T-helper 2 cell treated with Interferon-gamma antibody and Interleukin-4, amounts not matched to agents 100 ng/mL and 5 ng/mL, for 36 hours (primary cell): Measurements from ENCODE around the gene CAPN13. TPM values are rescaled to one million over a fixed set of nuclear protein-coding genes. Genes with fewer than 3 reads are reported as not detected.

Source experiments
- intact Hi-C: fragments of 100-400 bp; cut with micrococcal nuclease; formaldehyde crosslinking; loops from one replicate; pipeline ENCODE4 v1.15.1; 2023
- total RNA-seq: library from RNA; stranded (reverse); gene quantifications from 2 replicates; pipeline ENCODE4 v1.2.3, GENCODE V29; 2022

Gene CAPN13
- total RNA-seq, 1 donor from 2014 or later: not detected

GRCh38 chr2:30764021-30764800 lies 43.0 kb downstream of the CAPN13 start:
- intact Hi-C loops: no loop called here

GRCh38 chr2:30763151-30763660 lies 44.0 kb downstream of the CAPN13 start:
- intact Hi-C loops: no loop called here

DNA sequence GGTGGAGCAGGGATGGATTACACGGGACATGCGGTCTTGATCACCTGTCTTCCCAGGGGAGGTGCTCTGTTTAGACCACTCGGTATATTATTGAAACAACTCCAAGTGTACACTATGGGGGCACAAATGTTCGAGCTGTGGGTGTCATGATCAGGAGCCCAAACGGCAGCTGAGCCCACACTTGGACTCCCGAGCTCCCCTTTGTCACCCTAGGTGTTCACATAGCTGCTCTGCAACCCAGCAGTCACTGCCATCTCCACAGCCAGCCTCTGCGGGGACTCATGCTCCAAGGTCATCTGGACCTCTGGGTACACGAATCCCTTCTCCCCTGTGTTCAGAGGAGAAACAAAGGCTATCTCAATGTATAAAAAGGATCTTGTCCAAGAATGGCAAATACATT lies 46.0 kb downstream of the CAPN13 start:
- intact Hi-C loops: no loop called here

GRCh38 chr2:30759481-30759880 lies 47.8 kb downstream of the CAPN13 start:
- intact Hi-C loops: no loop called here

DNA sequence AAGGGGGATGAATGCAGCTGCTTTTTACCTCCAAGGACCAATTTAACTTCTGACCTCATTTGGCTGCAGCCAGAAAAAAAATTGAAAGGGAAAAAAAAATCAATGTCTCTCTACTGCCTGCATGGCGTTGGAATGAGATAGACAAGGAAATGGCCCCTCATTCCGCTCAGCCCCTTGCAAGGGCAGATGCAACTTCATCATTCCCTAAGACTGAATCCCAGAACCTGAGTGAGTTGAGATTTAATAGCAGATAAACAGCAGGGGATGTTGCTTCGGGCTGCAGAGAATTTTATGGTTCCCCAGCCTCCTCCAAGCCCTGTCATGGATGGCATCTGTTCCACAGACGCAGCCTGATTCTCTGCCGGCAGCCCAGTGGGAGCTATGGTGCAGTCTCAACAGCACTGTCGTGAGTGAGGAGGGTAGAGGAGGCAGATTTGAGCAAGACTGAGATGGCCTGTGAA lies 49.0 kb downstream of the CAPN13 start:
- intact Hi-C loops: no loop called here

DNA sequence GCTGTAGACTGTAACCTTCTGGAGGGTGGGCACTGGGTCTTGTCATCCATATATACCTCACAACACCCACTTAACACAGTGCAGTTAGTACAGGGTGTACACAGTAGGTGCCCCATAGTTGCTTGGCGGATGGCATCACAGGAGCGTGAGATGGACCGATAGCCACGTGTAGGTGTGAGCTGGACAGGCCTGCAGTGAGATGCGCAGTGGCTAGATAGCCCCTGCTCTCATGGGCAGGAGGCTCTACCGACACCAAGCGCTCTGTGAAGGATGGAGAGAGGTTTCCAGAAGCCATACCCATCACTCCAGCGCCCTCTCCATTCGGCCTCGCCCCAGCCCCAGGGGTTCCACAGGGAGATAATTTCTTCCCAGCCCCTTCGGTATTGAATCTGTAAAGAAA lies 49.5 kb downstream of the CAPN13 start:
- intact Hi-C loops: no loop called here

DNA sequence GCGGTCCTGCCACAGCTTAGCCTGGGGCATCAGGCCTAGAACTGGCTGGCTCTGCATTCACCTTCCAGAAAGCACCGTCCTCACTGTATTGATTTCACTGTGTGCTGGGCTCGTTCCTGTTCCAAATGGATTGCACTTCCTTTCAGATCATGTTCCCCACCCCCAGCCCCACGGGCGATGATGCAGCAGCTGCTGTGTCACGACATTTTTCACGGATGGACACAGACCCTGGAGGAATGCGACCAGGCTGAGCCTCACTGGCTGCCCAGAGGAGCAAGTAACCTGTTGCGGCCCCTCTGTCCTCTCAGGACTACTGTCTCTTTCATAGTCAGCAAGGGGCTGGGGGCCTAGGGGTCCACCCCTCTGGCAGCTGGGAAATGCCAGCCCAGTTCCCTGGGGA lies 50.3 kb downstream of the CAPN13 start:
- intact Hi-C loops: no loop called here

GRCh38 chr2:30756051-30756719 lies 51.1 kb downstream of the CAPN13 start:
- intact Hi-C loops: no loop called here

- intact Hi-C loops: no loop called here
These were observed 53.6 kb downstream of the CAPN13 start for GRCh38 chr2:30753630-30754029.

DNA sequence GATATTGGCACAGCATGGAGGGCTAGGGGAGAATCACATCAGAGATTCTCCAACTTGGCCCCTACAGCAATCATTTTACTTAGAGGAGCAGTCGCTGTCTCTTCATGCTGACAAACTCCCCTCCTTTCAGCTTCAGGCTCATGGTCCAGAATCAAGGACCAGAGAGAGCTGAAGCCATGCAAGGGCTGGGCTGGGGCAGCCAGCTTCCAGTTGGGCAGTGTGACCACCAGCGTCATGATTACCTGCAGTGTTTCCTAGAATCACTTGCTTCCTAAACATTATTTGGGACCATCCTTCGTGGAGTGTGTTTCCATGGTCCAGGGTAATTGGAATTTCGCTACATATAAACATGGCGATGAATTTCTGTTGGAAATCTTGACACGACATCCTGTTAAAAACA lies 54.4 kb downstream of the CAPN13 start:
- intact Hi-C loops: no loop called here

GRCh38 chr2:30747206-30747605 lies 60.0 kb downstream of the CAPN13 start:
- intact Hi-C loops: no loop called here

DNA sequence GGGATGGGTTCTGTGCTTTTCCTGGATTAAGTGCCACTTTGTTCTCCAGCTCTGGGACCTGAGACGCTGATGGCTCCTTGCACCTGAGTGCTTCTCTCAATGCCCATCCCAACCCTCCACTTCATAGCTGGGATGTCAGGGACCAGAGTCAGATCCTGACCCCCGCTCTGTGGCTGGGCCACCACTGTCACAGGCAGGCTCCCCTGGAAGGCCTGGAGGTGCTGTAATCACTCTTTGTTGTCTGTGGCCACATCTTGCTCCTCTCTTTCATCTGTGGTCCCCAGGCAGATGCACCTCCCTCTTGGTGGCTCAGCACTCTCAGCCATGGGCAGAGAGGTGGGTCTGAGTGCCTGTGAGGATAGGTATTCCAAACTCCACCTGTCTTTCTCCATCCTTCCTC lies 62.4 kb downstream of the CAPN13 start:
- intact Hi-C loops: no loop called here

DNA sequence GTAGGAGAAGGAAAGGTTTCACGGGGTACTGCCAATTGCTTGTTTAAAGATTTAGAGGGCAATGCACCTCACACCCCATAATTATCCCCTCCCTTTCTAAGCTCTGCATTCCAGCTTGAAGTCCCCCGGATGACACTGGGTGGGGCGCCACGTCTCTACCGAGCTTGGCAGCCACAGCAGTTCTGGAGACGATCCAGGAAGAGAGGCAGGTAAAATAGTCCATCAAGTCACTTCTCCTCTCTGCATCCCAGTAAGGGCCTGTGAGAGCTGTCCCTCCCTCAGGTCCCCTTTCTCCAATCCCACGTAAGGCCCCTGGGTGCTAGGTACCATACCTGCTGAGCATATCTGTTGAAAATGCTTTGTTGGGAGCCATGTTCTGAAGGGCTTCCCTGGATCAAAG lies 65.7 kb downstream of the CAPN13 start:
- intact Hi-C loops: no loop called here

- intact Hi-C loops: no loop called here
These were observed 68.9 kb downstream of the CAPN13 start for GRCh38 chr2:30738141-30738911.

DNA sequence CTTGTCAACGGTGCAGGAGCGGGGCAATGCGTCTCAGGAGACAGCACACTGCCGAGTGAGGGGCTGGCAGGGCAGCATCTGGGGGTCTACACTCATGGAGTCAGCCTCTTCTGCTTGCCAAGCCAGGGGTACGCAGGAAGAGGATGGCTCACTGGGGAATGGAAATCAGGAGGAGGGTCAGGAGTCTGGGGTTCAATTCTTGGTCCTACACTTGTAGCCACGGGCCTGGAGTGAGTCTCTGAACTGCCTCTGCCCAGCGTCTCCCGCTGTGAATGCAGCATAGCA lies 70.0 kb downstream of the CAPN13 start:
- intact Hi-C loops: no loop called here

DNA sequence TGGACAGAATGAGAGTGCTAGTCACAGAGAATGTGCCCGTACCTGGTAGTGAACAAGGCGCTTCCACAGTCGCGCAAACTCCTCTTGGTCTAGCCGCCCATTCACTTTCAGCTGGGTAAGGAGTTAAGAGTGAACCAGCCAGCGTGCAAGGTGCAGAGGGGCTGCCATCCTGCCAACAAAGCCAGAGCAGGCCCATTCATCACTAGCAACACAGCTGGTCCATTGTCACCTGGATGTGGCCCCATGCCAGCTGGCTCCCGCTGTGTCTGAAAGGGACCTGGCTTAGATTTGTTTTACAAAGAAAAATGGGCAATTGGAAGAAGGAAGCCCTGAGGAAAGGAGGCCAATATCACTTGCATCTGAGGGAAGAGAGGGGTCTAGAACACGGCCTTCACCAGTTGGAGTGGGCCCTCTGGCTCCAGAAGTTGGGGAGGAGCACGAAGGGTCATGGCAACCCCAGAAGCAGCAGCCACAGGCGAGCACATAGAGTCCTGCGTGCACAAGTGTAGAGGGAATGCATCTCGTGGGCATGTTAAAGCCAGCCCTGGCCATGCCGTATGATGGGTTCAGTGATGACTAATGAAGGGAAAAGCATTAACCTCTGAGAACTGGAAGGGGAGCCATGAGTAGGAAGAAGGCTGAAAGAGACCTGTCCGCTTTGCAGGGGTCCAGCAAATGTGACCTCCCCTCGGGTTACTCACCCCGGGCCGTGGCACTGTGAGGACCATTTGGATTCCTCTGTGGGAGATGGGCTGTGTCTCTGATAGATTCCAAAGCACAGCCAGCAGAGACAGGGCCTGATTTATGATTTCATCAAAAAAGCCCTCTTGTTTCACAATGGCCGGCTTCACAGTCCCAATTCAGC lies 70.6 kb downstream of the CAPN13 start:
- intact Hi-C loops: no loop called here

DNA sequence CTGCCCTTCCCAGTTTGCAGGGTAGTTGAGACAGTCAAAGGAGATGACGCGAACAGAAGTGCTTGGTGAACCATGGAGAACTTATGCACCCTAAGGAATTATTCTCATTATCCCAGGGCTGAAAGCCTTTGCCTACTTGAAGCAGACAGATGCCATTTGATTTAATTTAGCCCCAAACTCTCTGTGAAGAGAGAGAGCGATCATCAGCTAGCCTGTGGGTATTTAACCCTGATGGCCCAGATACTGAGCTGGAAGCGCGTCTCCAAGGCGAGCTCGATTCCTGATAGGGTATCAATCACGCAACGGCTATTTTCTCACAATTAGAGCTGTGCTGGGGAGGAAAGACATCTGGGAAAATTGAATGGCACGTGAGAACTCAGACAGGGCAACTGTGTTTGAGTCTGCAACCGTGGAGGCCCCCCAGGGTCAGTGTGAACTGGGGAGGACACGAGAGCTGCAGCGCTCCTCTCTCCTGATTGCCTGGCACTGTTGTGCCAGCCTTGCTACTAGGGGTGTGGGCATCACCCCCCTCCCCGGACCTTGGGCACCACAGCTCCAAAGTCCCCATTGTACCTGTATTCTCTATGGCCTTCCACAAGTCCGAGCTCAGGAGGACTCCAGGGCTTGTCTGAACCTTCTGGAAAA lies 73.2 kb downstream of the CAPN13 start:
- intact Hi-C loops: no loop called here

DNA sequence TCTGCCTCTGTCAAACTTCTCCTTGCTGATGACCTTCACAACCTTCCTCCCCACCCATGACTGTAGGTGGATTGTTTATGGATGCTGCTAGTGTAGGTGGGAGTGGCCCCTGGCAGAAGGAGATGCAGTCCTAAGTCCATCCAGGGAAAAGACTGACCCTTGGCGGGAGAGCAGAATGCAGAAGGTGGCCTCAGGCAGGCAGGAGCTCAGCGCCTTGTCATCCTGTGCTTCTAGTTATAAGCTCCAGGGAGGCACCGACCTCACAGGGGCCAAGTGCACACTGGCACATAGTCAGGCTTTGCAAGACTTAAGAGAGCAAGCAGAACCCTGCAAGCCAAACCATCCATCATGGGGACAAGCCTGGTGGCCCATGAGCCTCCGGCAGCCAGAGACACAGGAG lies 74.4 kb downstream of the CAPN13 start:
- intact Hi-C loops: no loop called here

DNA sequence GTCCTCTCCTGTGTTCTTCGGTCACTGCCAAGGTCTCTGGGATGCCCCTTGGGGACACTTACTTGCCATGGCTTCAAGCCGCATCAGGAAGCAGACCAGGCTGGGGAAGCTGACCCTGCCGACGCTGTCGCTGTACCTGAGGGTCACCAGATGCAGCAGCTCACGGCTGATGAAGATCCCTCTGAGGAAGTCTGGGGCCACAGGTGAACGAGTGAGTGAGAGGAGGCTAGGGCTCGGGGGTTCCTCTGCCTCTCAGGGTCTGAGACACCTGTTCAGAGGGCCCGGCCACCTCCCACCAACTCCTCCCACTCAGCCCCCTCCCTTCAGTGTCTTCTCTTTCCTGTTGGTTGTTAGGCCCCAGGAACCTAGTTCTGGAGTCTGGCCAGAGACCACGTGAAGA lies 74.9 kb downstream of the CAPN13 start:
- intact Hi-C loops: no loop called here

GRCh38 chr2:30731706-30732105 lies 75.5 kb downstream of the CAPN13 start:
- intact Hi-C loops: no loop called here
